Measurements from ENCODE around the gene HOMER1.

The HOMER1 gene

GRCh38 chr5:79464695-79465332 lies 49.1 kb downstream of the HOMER1 start:
- no peak overlapping the region for H3K4me3 ChIP-seq (replicated peaks in 1 of 2; ENCODE audit: low read depth in 2 of 2, low read length in 2 of 2)
- TF ChIP-seq CTCF (IDR thresholded peaks at IDR 0.05; ENCODE audit: low read depth, low read length): peak; percentile 52
- DNase-seq (ENCODE audit: low read depth in 2 of 2): peak; percentile 55 to 59

GRCh38 chr5:79464278-79464677 lies 49.7 kb downstream of the HOMER1 start:
- H3K4me3 ChIP-seq (replicated peaks in 1 of 2; ENCODE audit: low read depth in 2 of 2, low read length in 2 of 2): no peak overlapping the region
- no peak for TF ChIP-seq CTCF (IDR thresholded peaks at IDR 0.05; ENCODE audit: low read depth, low read length)
- DNase-seq (ENCODE audit: low read depth in 2 of 2): no peak

- DNase-seq (ENCODE audit: low read depth in 2 of 2): no peak
- no peak for TF ChIP-seq CTCF (IDR thresholded peaks at IDR 0.05; ENCODE audit: low read depth, low read length)
- H3K4me3 ChIP-seq (replicated peaks in 1 of 2; ENCODE audit: low read depth in 2 of 2, low read length in 2 of 2): no peak overlapping the region
Measured at GRCh38 chr5:79459626-79460025, 54.3 kb downstream of the HOMER1 start.

- no peak for DNase-seq (ENCODE audit: low read depth in 2 of 2)
- TF ChIP-seq CTCF (IDR thresholded peaks at IDR 0.05; ENCODE audit: low read depth, low read length): no peak
- H3K4me3 ChIP-seq (replicated peaks in 1 of 2; ENCODE audit: low read depth in 2 of 2, low read length in 2 of 2): no peak overlapping the region
Measured at GRCh38 chr5:79456890-79457583, 56.9 kb downstream of the HOMER1 start.

GRCh38 chr5:79456400-79456799 lies 57.5 kb downstream of the HOMER1 start:
- peak in 1 of 2 donors; percentile 12 for DNase-seq (ENCODE audit: low read depth in 2 of 2)
- no peak overlapping the region for H3K4me3 ChIP-seq (replicated peaks in 1 of 2; ENCODE audit: low read depth in 2 of 2, low read length in 2 of 2)
- TF ChIP-seq CTCF (IDR thresholded peaks at IDR 0.05; ENCODE audit: low read depth, low read length): no peak

GRCh38 chr5:79454043-79454442 lies 59.9 kb downstream of the HOMER1 start:
- no peak for DNase-seq (ENCODE audit: low read depth in 2 of 2)
- H3K4me3 ChIP-seq (replicated peaks in 1 of 2; ENCODE audit: low read depth in 2 of 2, low read length in 2 of 2): no peak overlapping the region
- TF ChIP-seq CTCF (IDR thresholded peaks at IDR 0.05; ENCODE audit: low read depth, low read length): no peak

All from cardiac fibroblast (primary cell).